H1 (cell line): ENCODE data around the gene SPOCD1. TPM values are rescaled to one million over a fixed set of nuclear protein-coding genes. Genes with fewer than 3 reads are reported as not detected.

Experiments
- CTCF ChIA-PET: fragments of 300-600 bp; sonication (Branson Sonifier 250); formaldehyde crosslinking; loops from one replicate; lab custom pipeline; 2021; ENCODE audit not compliant: partially characterized antibody; lab: Charles Lee
- POLR2A ChIA-PET: fragments of 300-600 bp; sonication (Branson Sonifier 250); formaldehyde crosslinking; loops from one replicate; lab custom pipeline; 2021; ENCODE audit warnings: inconsistent platforms; ENCODE audit not compliant: partially characterized antibody; lab: Charles Lee
- DNase-seq, 2 experiments: peaks; one replicate each; pipeline versions ENCODE4 v3.0.0 to v3.0.0-alpha.2; 2010 to 2022; ENCODE audit warnings: low spot score in 2 of 2, low read depth in 1 of 2, mixed read lengths in 1 of 2
- FAIRE-seq: peaks from 2 replicates; lab custom pipeline; 2011; peaks lifted over from hg19 to GRCh38; lab: Jason Lieb, UNC
- H2AFZ ChIP-seq: 2 replicates; pipeline ENCODE4 v1.8.1; 2012; ENCODE audit warnings: low read length, inconsistent platforms
- H2AK5ac ChIP-seq: 2 replicates; pipeline ENCODE4 v1.6.1; 2013; ENCODE audit warnings: low read depth, low read length
- H2BK120ac ChIP-seq: replicated peaks from 2 replicates; pipeline ENCODE3; 2013; ENCODE audit warnings: low read depth, low read length, inconsistent platforms
- H2BK12ac ChIP-seq: 2 replicates; pipeline ENCODE4 v1.6.1; 2013; ENCODE audit warnings: low read depth, low read length
- H2BK15ac ChIP-seq: 2 replicates; pipeline ENCODE4 v1.6.1; 2013; ENCODE audit warnings: low read length
- H2BK20ac ChIP-seq: 2 replicates; pipeline ENCODE4 v1.6.1; 2013; ENCODE audit warnings: low read length
- H2BK5ac ChIP-seq: 2 replicates; pipeline ENCODE4 v1.6.1; 2013; ENCODE audit warnings: low read depth, low read length
- H3K14ac ChIP-seq: 2 replicates; pipeline ENCODE4 v1.6.1; 2013; ENCODE audit warnings: inconsistent platforms; ENCODE audit not compliant: insufficient read length
- H3K18ac ChIP-seq: 2 replicates; pipeline ENCODE4 v1.6.1; 2013; ENCODE audit warnings: low read length; ENCODE audit errors: extremely low read depth
- H3K23ac ChIP-seq: 2 replicates; pipeline ENCODE4 v1.6.1; 2013; ENCODE audit warnings: inconsistent platforms; ENCODE audit not compliant: insufficient read length
- H3K23me2 ChIP-seq: 2 replicates; pipeline ENCODE4 v1.6.1; 2013; ENCODE audit warnings: low read depth, low read length
- H3K27ac ChIP-seq: 2 replicates; pipeline ENCODE4 v1.6.1; 2011; ENCODE audit warnings: low read depth, low read length, inconsistent platforms
- H3K27me3 ChIP-seq, 4 experiments: replicated peaks in 1 of 4; 1 replicate in 1 of 4; 2 replicates in 3 of 4; pipeline versions ENCODE4 v1.6.1 to v1.8.1; 2011 to 2013; ENCODE audit warnings: low read length in 3 of 4, mild to moderate bottlenecking in 3 of 4, inconsistent platforms in 2 of 4, mixed read lengths in 2 of 4, moderate library complexity in 1 of 4; ENCODE audit not compliant: control insufficient read depth in 3 of 4, insufficient read depth in 3 of 4; ENCODE audit errors: extremely low read depth in 1 of 4
- H3K36me3 ChIP-seq, 4 experiments: 2 replicates each; pipeline versions ENCODE4 v1.6.1 to v1.8.1; 2011 to 2013; ENCODE audit warnings: mild to moderate bottlenecking in 4 of 4, low read length in 3 of 4, moderate library complexity in 2 of 4, control low read depth in 1 of 4, inconsistent platforms in 1 of 4; ENCODE audit not compliant: insufficient read depth in 4 of 4, control insufficient read depth in 2 of 4
- H3K4ac ChIP-seq: replicated peaks from 2 replicates; pipeline ENCODE3; 2013; ENCODE audit warnings: low read length, low read depth, mixed read lengths, inconsistent platforms; ENCODE audit not compliant: insufficient read length
- H3K4me1 ChIP-seq, 4 experiments: replicated peaks in 1 of 4; 1 replicate in 1 of 4; 2 replicates in 3 of 4; pipeline versions ENCODE4 v1.6.1 to v1.8.1; 2011 to 2013; ENCODE audit warnings: low read length in 3 of 4, inconsistent platforms in 2 of 4, mixed read lengths in 1 of 4; ENCODE audit not compliant: insufficient read depth in 4 of 4, control insufficient read depth in 3 of 4
- H3K4me2 ChIP-seq, 2 experiments: 2 replicates each; pipeline versions ENCODE4 v1.6.1 to v1.8.1; 2011 to 2013; ENCODE audit warnings: low read depth in 2 of 2, low read length in 2 of 2, control low read depth in 1 of 2, inconsistent platforms in 1 of 2, mild to moderate bottlenecking in 1 of 2; ENCODE audit not compliant: insufficient read depth in 1 of 2
- H3K4me3 ChIP-seq, 4 experiments: fragments of 200-600, 300-600 bp in 1 of 4; sonication (generic), shearing (Covaris generic), sonication (Bioruptor Twin) in 1 of 4; 2 replicates each; pipeline versions ENCODE4 v1.5.1 to v1.8.1; 2011 to 2016; ENCODE audit warnings: low read length in 4 of 4, low read depth in 3 of 4, control low read depth in 2 of 4, inconsistent platforms in 2 of 4, mild to moderate bottlenecking in 2 of 4, mixed read lengths in 1 of 4, moderate library complexity in 1 of 4; ENCODE audit not compliant: insufficient read depth in 2 of 4; ENCODE audit errors: extremely low read depth in 1 of 4
- H3K56ac ChIP-seq: replicated peaks from 2 replicates; pipeline ENCODE3; 2013; ENCODE audit warnings: low read depth, mild to moderate bottlenecking, mixed read lengths, low read length, inconsistent platforms; ENCODE audit not compliant: insufficient read length
- H3K79me1 ChIP-seq: 2 replicates; pipeline ENCODE4 v1.6.1; 2013; ENCODE audit warnings: low read depth, low read length, control low read depth
- H3K79me2 ChIP-seq, 2 experiments: 2 replicates each; pipeline versions ENCODE4 v1.6.1 to v1.8.1; 2012 to 2013; ENCODE audit warnings: low read length in 2 of 2, mild to moderate bottlenecking in 2 of 2, inconsistent platforms in 1 of 2; ENCODE audit not compliant: insufficient read depth in 2 of 2, control insufficient read depth in 1 of 2
- H3K9ac ChIP-seq, 4 experiments: replicated peaks in 1 of 4; 1 replicate in 1 of 4; 2 replicates in 3 of 4; pipeline versions ENCODE4 v1.6.1 to v1.8.1; 2011 to 2013; ENCODE audit warnings: low read depth in 3 of 4, low read length in 3 of 4, control low read depth in 2 of 4, mild to moderate bottlenecking in 2 of 4, moderate library complexity in 2 of 4, inconsistent platforms in 1 of 4; ENCODE audit errors: extremely low read depth in 1 of 4
- H3K9me3 ChIP-seq, 2 experiments: 2 replicates each; pipeline versions ENCODE4 v1.6.1 to v1.8.1; 2012 to 2013; ENCODE audit warnings: mild to moderate bottlenecking in 2 of 2, moderate library complexity in 2 of 2, control low read depth in 1 of 2, inconsistent platforms in 1 of 2, low read depth in 1 of 2, low read length in 1 of 2, mixed read lengths in 1 of 2; ENCODE audit not compliant: insufficient read depth in 2 of 2
- H4K20me1 ChIP-seq, 2 experiments: replicated peaks in 1 of 2; 2 replicates each; pipeline versions ENCODE3 to v1.8.1; 2011 to 2013; ENCODE audit warnings: inconsistent platforms in 2 of 2, low read length in 2 of 2, mild to moderate bottlenecking in 1 of 2; ENCODE audit not compliant: insufficient read depth in 2 of 2, control insufficient read depth in 1 of 2
- H4K5ac ChIP-seq: 2 replicates; pipeline ENCODE4 v1.6.1; 2013; ENCODE audit warnings: low read length, low read depth, mixed read lengths, inconsistent platforms; ENCODE audit not compliant: insufficient read length
- H4K8ac ChIP-seq: 2 replicates; pipeline ENCODE4 v1.8.0; 2013; ENCODE audit warnings: mild to moderate bottlenecking, moderate library complexity, low read length, inconsistent platforms; ENCODE audit not compliant: insufficient read depth; ENCODE audit errors: extremely low read depth
- H4K91ac ChIP-seq: replicated peaks from 2 replicates; pipeline ENCODE3; 2013; ENCODE audit warnings: low read length, mixed read lengths, inconsistent platforms; ENCODE audit not compliant: insufficient read length
- BRCA1 ChIP-seq: IDR thresholded peaks from 2 replicates; pipeline ENCODE4 v1.6.1; 2012; ENCODE audit warnings: low read depth, low read length, improper control_type of control experiment
- CBX5 ChIP-seq: fragments of 300-800, 300-1000 bp; sonication (generic); IDR thresholded peaks from 2 replicates; pipeline ENCODE4 v1.7.1; 2016; ENCODE audit warnings: antibody characterized with exemption, low read length, low read depth
- CREB1 ChIP-seq: IDR thresholded peaks from 2 replicates; pipeline ENCODE4 v1.6.1; 2012; ENCODE audit warnings: inconsistent platforms
- E2F6 ChIP-seq: IDR thresholded peaks from 2 replicates; pipeline ENCODE4 v1.6.1; 2012; ENCODE audit warnings: inconsistent platforms
- KDM4A ChIP-seq: IDR thresholded peaks from one replicate; pipeline ENCODE4 v1.7.1; 2012; ENCODE audit warnings: low read depth, mild to moderate bottlenecking, moderate library complexity, low read length, inconsistent platforms; ENCODE audit not compliant: severe bottlenecking
- KDM5A ChIP-seq: fragments of 200-600 bp; IDR thresholded peaks from 2 replicates; pipeline ENCODE4 v1.7.1; 2012; ENCODE audit warnings: mild to moderate bottlenecking, low read length, inconsistent platforms, mixed read lengths
- MAX ChIP-seq: IDR thresholded peaks from 2 replicates; pipeline ENCODE4 v1.6.1; 2012; ENCODE audit warnings: inconsistent platforms
- NRF1 ChIP-seq: IDR thresholded peaks from 2 replicates; pipeline ENCODE4 v1.6.1; 2011; ENCODE audit warnings: mild to moderate bottlenecking, low read depth, low read length, improper control_type of control experiment
- SIX5 ChIP-seq: IDR thresholded peaks from 2 replicates; pipeline ENCODE4 v1.6.1; 2011; ENCODE audit warnings: mild to moderate bottlenecking, low read depth, low read length
- SP1 ChIP-seq: IDR thresholded peaks from 2 replicates; pipeline ENCODE4 v1.6.1; 2011; ENCODE audit warnings: low read depth, low read length
- SP2 ChIP-seq: IDR thresholded peaks from 2 replicates; pipeline ENCODE4 v1.6.1; 2012; ENCODE audit warnings: mild to moderate bottlenecking, low read length, inconsistent platforms
- TBP ChIP-seq: IDR thresholded peaks from 2 replicates; pipeline ENCODE4 v1.6.1; 2011; ENCODE audit warnings: low read depth, low read length, improper control_type of control experiment
- TEAD4 ChIP-seq: IDR thresholded peaks from 2 replicates; pipeline ENCODE4 v1.6.1; 2012; ENCODE audit warnings: low read depth, low read length, inconsistent platforms, mixed read lengths
- WGBS, 2 experiments: shearing (Covaris generic) in 1 of 2; methylation state at CpG; one replicate each; pipeline versions ENCODE4 v1.1.6 to v1.1.7; 2013 to 2015; ENCODE audit warnings: low lambda C conversion rate in 2 of 2, mixed read lengths in 2 of 2, inconsistent platforms in 1 of 2, low coverage in 1 of 2, missing lambda C conversion rate in 1 of 2; ENCODE audit not compliant: insufficient replicate concordance in 2 of 2, insufficient coverage in 1 of 2, insufficient read length in 1 of 2; ENCODE audit errors: extremely low coverage in 1 of 2, missing lambda C conversion rate in 1 of 2; 5-methylcytosine and 5-hydroxymethylcytosine counted together
- polyA plus RNA-seq, 7 experiments: library from polyadenylated mRNA; depleted of rRNA in 3 of 7; stranded (reverse) in 5 of 7; unstranded in 2 of 7; fragments of >200 nt in 5 of 7; fragments of 200-250 nt in 2 of 7; gene quantifications; 1 replicate in 5 of 7; 2 replicates in 1 of 7; 4 replicates in 1 of 7; pipeline versions ENCODE4 v1.2.1 to v1.2.3, GENCODE V29; 2011 to 2013; ENCODE audit warnings: missing spikeins in 2 of 7, mixed read lengths in 2 of 7
- total RNA-seq: library from RNA; stranded (reverse); fragmentation: NEBNext Ultra II Directional; extraction: Animal tissue kit (Norgen Biotek cat#: 25700); gene quantifications from 2 replicates; pipeline ENCODE4 v1.2.1, GENCODE V29; 2021

SPOCD1 gene
- total and polyA plus RNA-seq, 2 of the 8 experiments (the other 6 are each of a cell fraction or from before 2014, with no cell fraction given): 1.8 to 2.9 TPM

GRCh38 chr1:31795801-31796621 is 19.8 kb downstream of the SPOCD1 start:
- no peak overlapping the region for H2BK15ac ChIP-seq
- WGBS, 2 experiments: 89% methylated on average over 13 of the region's 13 CpGs; no CpG with 5 or more reads in 1 of the 2 experiments
- H3K9me3 ChIP-seq: no peaks in the 10 kb centered on the region
- H3K27me3 ChIP-seq: peaks cover 0 to 3% (median 0%) of the 10 kb centered on the region in 4 experiments; a peak in 2 of 7 replicates
- H3K4me3 ChIP-seq: no peak overlapping the region
- no peak for TF ChIP-seq KDM4A
- TF ChIP-seq E2F6: no peak
- TF ChIP-seq SP1: no peak
- TF ChIP-seq MAX: no peak
- TF ChIP-seq TBP: no peak
- TF ChIP-seq BRCA1: no peak
- no peak for TF ChIP-seq SIX5
- TF ChIP-seq KDM5A: no peak
- no peak for TF ChIP-seq CREB1
- no peak for TF ChIP-seq SP2
- TF ChIP-seq CBX5: no peak
- no peak for TF ChIP-seq NRF1
- TF ChIP-seq TEAD4: no peak
- TF ChIP-seq, all 59 proteins: peak for 0
- no peak for DNase-seq
- H3K4me1 ChIP-seq: peaks cover 0 to 16% (median 8%) of the 10 kb centered on the region in 4 experiments; a peak in 5 of 7 replicates
- no peak overlapping the region for H2BK20ac ChIP-seq
- no peaks in the 10 kb centered on the region; the same call in 1 of the 2 replicates for H3K23me2 ChIP-seq
- H3K4me2 ChIP-seq: no peak overlapping the region
- H2AFZ ChIP-seq: no peak overlapping the region
- no peak overlapping the region for H3K18ac ChIP-seq
- H3K79me1 ChIP-seq: no peaks in the 10 kb centered on the region
- no peak overlapping the region for H3K9ac ChIP-seq
- POLR2A ChIA-PET: no interaction called here
- no peak overlapping the region for H3K14ac ChIP-seq
- no peak overlapping the region for H3K27ac ChIP-seq
- no peak overlapping the region; the same call in 1 of the 2 replicates for H2BK12ac ChIP-seq
- H4K5ac ChIP-seq: no peak overlapping the region
- H3K4ac ChIP-seq: no peak overlapping the region
- FAIRE-seq: no peak
- H4K20me1 ChIP-seq: no peaks in the 10 kb centered on the region
- H2AK5ac ChIP-seq: no peak overlapping the region
- H4K91ac ChIP-seq: no peak overlapping the region
- no peaks in the 10 kb centered on the region for H3K79me2 ChIP-seq
- H3K23ac ChIP-seq: no peak overlapping the region
- H3K56ac ChIP-seq: no peak overlapping the region
- CTCF ChIA-PET: interaction anchor here (0.6 kb wide), 1 partner anchor 168 kb away, joined by 3 read pairs; no protein-coding TSS in a partner anchor
- H2BK120ac ChIP-seq: no peak overlapping the region
- H4K8ac ChIP-seq: no peak overlapping the region
- no peak overlapping the region for H2BK5ac ChIP-seq
- H3K36me3 ChIP-seq: no peaks in the 10 kb centered on the region
